GM12872 (cell line): ENCODE measurements around the gene ARF6.

Source experiments
- CTCF ChIP-seq: IDR thresholded peaks from 3 replicates; pipeline ENCODE4 v1.5.1; 2011; ENCODE audit warnings: low read depth, mild to moderate bottlenecking, low read length, moderate library complexity; ENCODE audit not compliant: insufficient read depth

Gene ARF6

GRCh38 chr14:49857427-49858003 is 35.4 kb upstream of the ARF6 start:
- TF ChIP-seq CTCF: no peak

DNA sequence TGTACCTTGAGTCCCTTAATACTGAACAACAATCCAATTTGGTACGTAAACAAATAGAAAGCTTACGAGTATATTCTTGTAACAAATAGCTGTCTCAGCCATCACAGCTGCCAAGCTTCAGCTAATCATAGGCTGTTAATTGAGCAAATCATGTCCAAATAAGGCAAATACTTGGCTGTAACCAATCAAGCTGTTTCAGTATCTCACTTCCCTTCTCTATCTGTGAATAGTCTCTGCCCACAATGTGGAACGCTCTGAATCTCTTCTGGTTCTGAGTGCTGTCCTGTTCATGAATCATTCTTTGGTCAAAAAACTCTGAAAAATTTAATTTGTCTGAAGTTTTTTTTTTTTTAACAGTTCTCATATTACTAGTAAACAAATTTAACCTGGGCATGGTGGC is 34.5 kb upstream of the ARF6 start:
- no peak for TF ChIP-seq CTCF

- TF ChIP-seq CTCF: no peak
Measured at GRCh38 chr14:49860988-49861698, 31.7 kb upstream of the ARF6 start.

DNA sequence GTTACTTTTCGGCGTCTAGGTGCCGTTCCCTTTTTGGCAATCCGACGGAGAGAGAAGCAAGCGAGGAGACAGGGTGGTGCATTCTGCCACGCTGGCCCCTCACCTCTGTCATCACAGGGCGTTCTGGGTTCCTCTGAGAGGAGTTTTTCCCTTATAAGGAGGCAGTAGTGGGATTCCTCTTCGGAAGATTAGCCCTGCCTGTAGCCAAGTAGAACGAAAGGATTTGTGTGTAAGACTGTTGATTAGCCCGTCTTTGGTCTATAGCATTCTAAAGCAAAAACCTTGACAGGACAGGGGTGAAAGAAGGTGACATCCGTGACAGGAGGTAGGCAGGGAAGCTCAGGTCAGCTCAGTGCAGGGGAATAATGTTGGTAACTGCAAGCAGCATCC is 31.2 kb upstream of the ARF6 start:
- TF ChIP-seq CTCF: no peak

- peak; percentile 100 for TF ChIP-seq CTCF
Measured at GRCh38 chr14:49862089-49862673, 30.7 kb upstream of the ARF6 start.

DNA sequence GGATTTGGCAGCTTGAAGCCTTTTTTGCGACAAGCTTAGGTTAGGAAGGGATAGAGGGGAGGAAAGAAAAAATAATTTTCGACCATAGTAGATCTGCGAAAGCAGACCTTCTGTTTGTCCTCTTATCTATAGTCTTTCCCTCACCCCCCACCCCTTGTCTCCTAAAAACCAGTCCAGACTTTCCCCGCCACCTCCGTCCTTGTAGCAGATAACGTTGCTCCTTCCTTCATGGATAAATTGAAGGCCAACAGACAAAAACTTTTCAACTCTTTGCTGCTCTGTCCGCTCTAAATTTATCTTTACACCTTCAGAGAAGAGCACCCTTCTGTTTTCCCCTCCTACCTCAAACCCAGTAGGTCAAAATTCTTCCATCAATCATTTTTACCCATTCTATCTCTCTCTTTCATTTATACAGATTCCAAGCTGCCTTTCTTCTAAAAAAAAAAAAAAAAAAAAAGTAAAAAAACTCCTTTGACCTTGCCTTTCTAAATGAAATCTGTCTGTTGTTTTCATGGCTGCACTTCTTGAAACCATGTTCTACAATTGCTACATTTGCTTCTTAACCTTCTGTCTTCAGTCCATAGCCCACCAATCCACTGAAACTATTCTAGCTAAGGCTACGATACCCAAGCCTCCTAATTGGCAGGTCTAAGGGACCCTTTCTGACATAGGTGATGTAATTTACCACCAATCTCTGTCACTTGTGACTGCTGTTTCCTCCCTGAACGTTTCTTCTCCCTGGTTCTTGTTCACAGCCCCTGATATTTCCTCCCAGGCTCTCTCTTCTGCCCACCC is 29.2 kb upstream of the ARF6 start:
- TF ChIP-seq CTCF: no peak

GRCh38 chr14:49865431-49865859 is 27.4 kb upstream of the ARF6 start:
- TF ChIP-seq CTCF: peak; percentile 86
